ENCODE results near the gene FUT3.
"Not testable (repeated sequence)": the region's sequence is repeated elsewhere in the genome, so short reads cannot be mapped to it uniquely, and the experiment has no call there.

The FUT3 gene

GRCh38 chr19:5844456-5845433 lies 6.5 kb downstream of the FUT3 start:
- no peak for DNase-seq (ENCODE audit: low read depth)

- DNase-seq (ENCODE audit: low read depth) = no peak
These were observed 7.8 kb downstream of the FUT3 start for GRCh38 chr19:5843295-5843927.

GRCh38 chr19:5841735-5842111 lies 9.5 kb downstream of the FUT3 start:
- not testable (repeated sequence) for DNase-seq (ENCODE audit: low read depth)

GRCh38 chr19:5839065-5840017 lies 11.9 kb downstream of the FUT3 start, which contains the start of gene FUT6:
FUT6 (minus strand) TSS chr19:5839702; CDS start chr19:5832567, 7,135 bp downstream.
- DNase-seq (ENCODE audit: low read depth) = no peak

GRCh38 chr19:5838353-5839064 lies 12.7 kb downstream of the FUT3 start:
- DNase-seq (ENCODE audit: low read depth) = no peak

GRCh38 chr19:5837761-5838352 lies 13.4 kb downstream of the FUT3 start:
- no peak for DNase-seq (ENCODE audit: low read depth)

GRCh38 chr19:5832527-5833216 lies 18.6 kb downstream of the FUT3 start:
- no peak for DNase-seq (ENCODE audit: low read depth)

- DNase-seq (ENCODE audit: low read depth) = no peak
These were observed 19.2 kb downstream of the FUT3 start for GRCh38 chr19:5832061-5832460.

- no peak for DNase-seq (ENCODE audit: low read depth)
These were observed 20.1 kb downstream of the FUT3 start for GRCh38 chr19:5831159-5831558.

GRCh38 chr19:5829567-5830310 lies 21.5 kb downstream of the FUT3 start:
- DNase-seq (ENCODE audit: low read depth) = no peak

- no peak for DNase-seq (ENCODE audit: low read depth)
These were observed 22.3 kb downstream of the FUT3 start for GRCh38 chr19:5828661-5829566.

- peak; percentile 90 for DNase-seq (ENCODE audit: low read depth)
These were observed 23.2 kb downstream of the FUT3 start for GRCh38 chr19:5827891-5828660.

GRCh38 chr19:5827342-5827890 lies 23.8 kb downstream of the FUT3 start:
- DNase-seq (ENCODE audit: low read depth) = no peak

- DNase-seq (ENCODE audit: low read depth) = no peak
These were observed 24.5 kb downstream of the FUT3 start for GRCh38 chr19:5826531-5827341.

- no peak for DNase-seq (ENCODE audit: low read depth)
These were observed 26.1 kb downstream of the FUT3 start for GRCh38 chr19:5825178-5825577.

- no peak for DNase-seq (ENCODE audit: low read depth)
These were observed 26.5 kb downstream of the FUT3 start for GRCh38 chr19:5824751-5825150.

Measured in stimulated activated CD4-positive, alpha-beta T cell treated with anti-CD3 and anti-CD28 coated beads, Interleukin-2, amount 100 ng/mL, for 4 hours (primary cell).